ENCODE measurements around the gene PAM.

Gene PAM

GRCh38 chr5:102855681-102856388 is 100.7 kb downstream of the PAM start:
- no peak for DNase-seq (ENCODE audit: low spot score)
- TF ChIP-seq, protein P1, sequence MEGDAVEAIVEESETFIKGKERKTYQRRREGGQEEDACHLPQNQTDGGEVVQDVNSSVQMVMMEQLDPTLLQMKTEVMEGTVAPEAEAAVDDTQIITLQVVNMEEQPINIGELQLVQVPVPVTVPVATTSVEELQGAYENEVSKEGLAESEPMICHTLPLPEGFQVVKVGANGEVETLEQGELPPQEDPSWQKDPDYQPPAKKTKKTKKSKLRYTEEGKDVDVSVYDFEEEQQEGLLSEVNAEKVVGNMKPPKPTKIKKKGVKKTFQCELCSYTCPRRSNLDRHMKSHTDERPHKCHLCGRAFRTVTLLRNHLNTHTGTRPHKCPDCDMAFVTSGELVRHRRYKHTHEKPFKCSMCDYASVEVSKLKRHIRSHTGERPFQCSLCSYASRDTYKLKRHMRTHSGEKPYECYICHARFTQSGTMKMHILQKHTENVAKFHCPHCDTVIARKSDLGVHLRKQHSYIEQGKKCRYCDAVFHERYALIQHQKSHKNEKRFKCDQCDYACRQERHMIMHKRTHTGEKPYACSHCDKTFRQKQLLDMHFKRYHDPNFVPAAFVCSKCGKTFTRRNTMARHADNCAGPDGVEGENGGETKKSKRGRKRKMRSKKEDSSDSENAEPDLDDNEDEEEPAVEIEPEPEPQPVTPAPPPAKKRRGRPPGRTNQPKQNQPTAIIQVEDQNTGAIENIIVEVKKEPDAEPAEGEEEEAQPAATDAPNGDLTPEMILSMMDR (conservative IDR thresholded peaks at IDR 0.05; ENCODE audit: low read depth): no peak
- H3K27ac ChIP-seq: no peak overlapping the region
- POLR2A ChIA-PET (ENCODE audit: low non-redundant PET): no interaction called here
- CTCF ChIA-PET: no interaction called here

GRCh38 chr5:102856389-102856777 is 101.3 kb downstream of the PAM start:
- no peak overlapping the region for H3K27ac ChIP-seq
- CTCF ChIA-PET: interaction anchor here (0.6 kb wide), 1 partner anchor 60 kb away, joined by 5 read pairs; no protein-coding TSS in a partner anchor
- peak; percentile 50 for DNase-seq (ENCODE audit: low spot score)
- TF ChIP-seq, protein P1 (conservative IDR thresholded peaks at IDR 0.05; ENCODE audit: low read depth): no peak
- POLR2A ChIA-PET (ENCODE audit: low non-redundant PET): no interaction called here

DNA sequence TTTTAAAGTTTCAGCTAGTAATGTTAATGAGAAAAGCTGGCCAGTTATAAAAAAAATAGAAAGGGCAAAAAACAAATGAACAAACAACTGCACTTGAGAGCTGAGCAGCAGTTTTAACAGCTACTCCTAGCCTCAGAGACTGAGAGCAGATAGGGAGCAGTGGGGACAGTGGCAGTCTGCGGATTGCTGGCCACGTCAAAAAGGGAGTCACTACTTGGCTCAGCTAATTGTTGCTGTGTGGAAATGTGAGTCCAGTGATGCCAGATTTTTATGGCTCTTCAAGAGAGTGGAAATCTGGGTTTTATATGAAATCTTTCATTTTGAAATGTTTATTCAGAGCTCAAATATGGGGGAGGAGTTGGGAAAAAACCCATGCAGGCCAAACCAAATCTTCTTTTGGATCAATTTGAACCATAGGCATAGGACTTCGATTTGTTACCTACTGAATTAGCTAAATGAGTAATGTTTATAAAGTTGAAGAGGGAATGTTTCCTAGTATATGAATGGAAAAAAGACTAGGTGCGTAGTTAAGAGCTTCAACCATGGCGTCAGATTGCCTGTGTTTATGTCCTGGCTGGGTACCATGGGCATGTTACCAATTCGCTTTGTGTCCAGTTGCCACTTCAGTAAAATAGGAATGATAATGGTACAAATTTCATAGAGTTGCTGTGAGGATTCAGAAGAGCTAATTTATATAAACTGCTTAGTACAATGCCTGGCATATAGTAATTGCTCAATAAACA is 102.1 kb downstream of the PAM start:
- H3K27ac ChIP-seq: no peak overlapping the region
- DNase-seq (ENCODE audit: low spot score): no peak
- TF ChIP-seq, protein P1 (conservative IDR thresholded peaks at IDR 0.05; ENCODE audit: low read depth): no peak
- ChIA-PET POLR2A (ENCODE audit: low non-redundant PET) (no interaction called here), CTCF (interaction anchor here (0.6 kb wide), 1 partner anchor 61 kb away, joined by 5 read pairs; no protein-coding TSS in a partner anchor)

DNA sequence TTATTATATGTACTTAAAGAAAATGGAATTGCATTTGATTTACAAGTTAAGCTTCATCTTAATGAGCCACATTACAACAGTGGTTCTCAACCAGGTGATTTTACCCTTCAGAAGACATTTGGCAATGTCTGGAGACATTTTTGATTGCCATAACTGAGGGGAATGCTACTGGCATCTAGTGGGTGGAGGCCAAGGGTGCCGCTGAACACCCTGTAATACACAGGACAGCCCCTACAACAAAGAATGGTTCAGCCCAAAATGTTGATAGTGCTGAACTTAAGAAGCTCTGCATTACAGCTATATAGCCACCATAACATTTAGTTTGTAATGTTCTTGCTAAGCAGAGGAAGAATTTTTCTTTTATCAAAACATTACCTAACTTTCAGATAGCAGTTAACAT is 103.1 kb downstream of the PAM start:
- DNase-seq (ENCODE audit: low spot score): no peak
- TF ChIP-seq, protein P1 (conservative IDR thresholded peaks at IDR 0.05; ENCODE audit: low read depth): no peak
- ChIA-PET POLR2A (ENCODE audit: low non-redundant PET) (no interaction called here), CTCF (no interaction called here)
- no peak overlapping the region for H3K27ac ChIP-seq

GRCh38 chr5:102858808-102859207 is 103.7 kb downstream of the PAM start:
- H3K27ac ChIP-seq: no peak overlapping the region
- POLR2A ChIA-PET (ENCODE audit: low non-redundant PET): interaction anchor here (0.6 kb wide), 1 partner anchor 143 kb away, joined by 3 read pairs; no protein-coding TSS in a partner anchor

DNA sequence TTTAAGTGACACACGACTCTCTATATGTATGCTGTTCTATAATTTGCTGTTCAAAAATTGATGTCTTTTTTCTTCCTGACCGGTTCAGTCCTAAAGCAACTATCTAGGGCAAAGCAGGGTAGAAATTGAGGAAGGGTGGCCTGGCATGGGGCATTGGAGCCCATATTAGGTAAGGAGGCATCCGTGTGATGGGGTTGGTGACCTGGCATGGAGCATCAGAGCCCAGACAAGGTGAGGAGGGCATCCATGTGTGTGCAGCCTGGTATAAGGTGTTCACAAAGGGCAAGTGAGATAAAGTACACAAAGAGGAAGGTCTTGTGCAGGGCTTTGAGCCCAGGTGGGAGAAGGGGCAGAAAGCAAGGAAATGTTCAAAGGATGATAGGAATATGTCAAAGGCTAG is 104.9 kb downstream of the PAM start:
- ChIA-PET POLR2A (ENCODE audit: low non-redundant PET) (no interaction called here), CTCF (no interaction called here)
- no peak overlapping the region for H3K27ac ChIP-seq
- TF ChIP-seq, protein P1 (conservative IDR thresholded peaks at IDR 0.05; ENCODE audit: low read depth): no peak
- no peak for DNase-seq (ENCODE audit: low spot score)

More at GRCh38 chr5:102858808-102859207, 103.7 kb downstream of the PAM start:
- CTCF ChIA-PET: no interaction called here
- TF ChIP-seq, protein P1 (conservative IDR thresholded peaks at IDR 0.05; ENCODE audit: low read depth): no peak
- DNase-seq (ENCODE audit: low spot score): no peak

Data from RWPE1 (cell line).